Esophagus squamous epithelium (tissue), 4 donors: Measurements from ENCODE around the gene RCAN1.

Experiments used
- CTCF ChIP-seq, 6 experiments: fragments of 450-650 bp in 4 of 6; fragments of 200-600 bp in 2 of 6; sonication (generic) in 2 of 6; IDR thresholded peaks; one replicate each; pipeline ENCODE4 v1.5.1; 2016 to 2019; ENCODE audit warnings: antibody characterized with exemption in 6 of 6, mild to moderate bottlenecking in 4 of 6, moderate library complexity in 4 of 6
- POLR2A ChIP-seq, 4 donors: fragments of 450-650 bp; IDR thresholded peaks; one replicate each; pipeline ENCODE4 v1.6.1; 2017; ENCODE audit warnings: antibody characterized with exemption in 4 of 4, mild to moderate bottlenecking in 4 of 4, moderate library complexity in 3 of 4

- TF ChIP-seq CTCF (IDR thresholded peaks at IDR 0.05), result no peak
- no peak for TF ChIP-seq POLR2A (IDR thresholded peaks at IDR 0.05)
Observed at GRCh38 chr21:34618941-34619340, 4.0 kb upstream of the RCAN1 start.
